ENCODE data around the gene SPCS2. TPM values are rescaled to one million over a fixed set of nuclear protein-coding genes. Genes with fewer than 3 reads are reported as not detected.

SPCS2 gene
- total RNA-seq (2022; extraction: Qiagen RNA extraction; ENCODE audit: low read depth), result 221 to 368 TPM (median 262 TPM) in 5 replicates

DNA sequence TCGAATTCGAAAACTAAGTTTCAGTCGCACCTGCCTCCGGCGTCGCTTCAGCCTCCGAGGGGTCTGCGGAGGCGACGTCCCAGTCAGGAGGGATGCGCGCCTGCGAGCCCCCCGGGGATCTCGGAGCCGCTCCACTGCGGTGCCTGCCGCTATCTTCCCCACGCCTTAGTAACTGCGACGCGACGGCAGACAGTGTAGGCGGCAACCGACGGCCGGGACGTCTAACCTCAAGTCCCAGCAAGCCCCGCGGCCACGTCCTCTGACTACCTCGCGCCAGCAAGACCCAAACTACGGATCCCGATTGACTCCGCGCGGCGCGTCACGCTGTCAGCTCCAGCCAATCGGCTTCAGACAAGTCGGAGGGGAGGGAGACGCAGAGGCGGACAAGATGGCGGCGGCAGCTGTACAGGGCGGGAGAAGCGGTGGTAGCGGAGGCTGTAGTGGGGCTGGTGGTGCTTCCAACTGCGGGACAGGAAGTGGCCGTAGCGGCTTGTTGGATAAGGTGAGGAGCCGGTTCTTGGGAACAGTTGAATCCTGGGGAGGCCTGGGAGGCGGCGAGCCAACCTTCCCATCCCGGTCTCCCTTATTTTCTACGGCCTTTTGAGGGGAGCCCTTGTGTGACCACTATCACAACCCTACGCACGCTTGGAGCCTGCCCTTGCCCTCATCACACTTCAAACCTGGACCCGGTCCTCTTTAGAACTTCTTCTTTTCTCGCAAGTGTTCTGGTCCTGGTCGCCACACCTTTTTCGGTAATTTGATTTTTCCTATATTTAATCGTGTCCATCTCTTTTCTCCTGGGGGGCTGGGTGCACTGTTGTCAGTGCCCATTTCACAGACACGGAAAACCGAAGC, at the start of gene SPCS2, which contains the start of gene XRRA1:
Gene SPCS2 (plus strand): TSS at position 369 of the 855 bp plus-strand sequence. CDS start 20 bp downstream, at position 389.
Gene XRRA1 (minus strand): TSS at position 194 of the 855 bp plus-strand sequence. CDS start 8,213 bp downstream, outside the sequence.

GRCh38 chr11:74988541-74989259, 39.6 kb downstream of the SPCS2 start, which contains the start of gene NEU3:
Gene NEU3, plus strand, starts transcription at chr11:74988933. Its CDS starts 128 bp downstream, at chr11:74989061.

Other genes with a start within 250 kb of the SPCS2 start
- 2.5 to 5.7 TPM (median 4.3 TPM) in 5 replicates for gene CHRDL2, start 217.8 kb upstream of the SPCS2 start, total RNA-seq (2022; extraction: Qiagen RNA extraction; ENCODE audit: low read depth)
- 4.3 to 7.5 TPM (median 5.1 TPM) in 5 replicates for gene RNF169, start 200.4 kb upstream of the SPCS2 start, total RNA-seq (2022; extraction: Qiagen RNA extraction; ENCODE audit: low read depth)
- 4.1 to 7.7 TPM (median 5.2 TPM) in 5 replicates for gene XRRA1, start 175 bp upstream of the SPCS2 start, total RNA-seq (2022; extraction: Qiagen RNA extraction; ENCODE audit: low read depth)
- 2.7 to 5.4 TPM (median 4.1 TPM) in 5 replicates for gene NEU3, start 39.7 kb downstream of the SPCS2 start, total RNA-seq (2022; extraction: Qiagen RNA extraction; ENCODE audit: low read depth)
- gene OR2AT4, start 147.6 kb downstream of the SPCS2 start, total RNA-seq (2022; extraction: Qiagen RNA extraction; ENCODE audit: low read depth), result 0.02 TPM in 1 of 5 replicates, not detected in the others
- 3.3 to 6.7 TPM (median 4.1 TPM) in 5 replicates for gene SLCO2B1, start 201.8 kb downstream of the SPCS2 start, total RNA-seq (2022; extraction: Qiagen RNA extraction; ENCODE audit: low read depth)

All from A549 treated with CpdA at 1 μM for 4 hours (cell line).